HK-2 (cell line): ENCODE data around the gene PRR15.

Experiments used
- DNase-seq: peaks from one replicate; pipeline ENCODE4 v3.0.0-alpha.2; 2018; ENCODE audit not compliant: unreplicated experiment

PRR15 gene

DNA sequence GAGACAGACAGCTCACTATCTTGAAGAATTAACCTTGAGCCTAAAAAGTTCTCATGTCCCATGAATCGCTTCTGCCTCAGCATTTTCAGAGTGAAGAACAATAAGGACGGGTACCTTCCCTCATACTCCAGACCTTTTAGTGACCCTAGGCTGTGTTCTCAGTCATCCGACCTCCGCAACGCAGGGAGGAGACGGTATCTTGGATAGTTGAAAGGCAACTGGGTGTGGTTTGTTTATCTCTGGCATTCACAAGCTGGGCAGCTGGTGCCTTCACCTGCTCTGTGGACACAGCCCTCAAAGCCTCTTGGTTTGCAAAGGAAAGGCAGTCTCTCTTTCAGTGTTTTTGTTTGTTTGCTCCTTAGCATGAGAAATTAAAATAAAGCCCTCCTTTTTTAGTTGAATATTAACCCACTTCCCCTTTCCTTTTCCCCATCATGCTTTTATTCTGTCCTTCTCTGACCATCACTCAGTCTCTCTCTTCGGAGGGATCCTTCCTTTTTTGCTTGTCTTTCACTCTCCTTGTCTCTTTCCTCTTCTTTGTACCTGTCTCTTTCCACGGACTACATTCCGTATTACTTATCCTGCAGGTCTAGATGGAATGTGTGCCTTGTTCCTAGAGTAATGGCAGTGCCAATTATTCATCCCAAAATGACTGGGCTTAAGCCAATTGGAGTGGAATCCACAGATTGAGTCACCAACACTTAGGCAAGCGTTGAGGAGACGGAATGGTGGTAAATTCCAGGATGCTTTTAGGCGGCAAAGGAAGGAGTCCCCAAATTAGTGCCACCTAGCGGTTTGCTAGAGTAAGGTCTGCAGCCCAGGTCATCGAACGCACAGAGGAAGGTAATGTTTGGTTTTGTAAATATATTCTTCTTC is 45.8 kb downstream of the PRR15 start:
- DNase-seq, result no peak

GRCh38 chr7:29610086-29610485 is 46.5 kb downstream of the PRR15 start:
- no peak for DNase-seq

DNA sequence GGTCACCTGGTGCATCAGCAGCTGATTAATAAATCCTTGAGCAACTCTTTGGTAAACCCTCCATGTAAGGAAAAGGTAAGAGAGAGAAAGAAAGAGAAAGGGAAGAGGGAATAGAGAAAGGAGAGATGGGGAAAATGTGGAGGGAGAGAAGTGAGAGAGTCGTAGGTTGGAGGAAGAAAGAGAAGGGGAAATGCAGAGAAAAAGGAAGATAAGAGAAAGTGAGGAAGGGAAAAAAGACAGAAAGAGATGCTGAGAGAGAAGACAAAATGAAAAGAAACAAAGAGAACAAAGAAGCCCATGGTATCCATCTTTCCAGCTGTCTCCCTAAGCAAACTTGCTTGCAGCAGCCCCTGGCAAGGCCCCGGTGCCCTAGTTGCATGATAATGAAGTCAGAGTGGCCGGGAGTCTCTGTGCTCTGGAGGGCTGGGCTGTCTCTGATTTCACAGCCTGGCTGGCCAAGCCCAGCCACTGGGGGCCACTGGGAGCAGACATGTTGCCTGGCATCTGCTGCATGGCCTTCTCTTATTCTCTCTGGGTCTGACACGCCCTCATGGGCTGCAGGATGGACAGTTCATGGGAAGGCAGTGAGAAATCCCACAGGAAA is 48.4 kb downstream of the PRR15 start:
- no peak for DNase-seq

DNA sequence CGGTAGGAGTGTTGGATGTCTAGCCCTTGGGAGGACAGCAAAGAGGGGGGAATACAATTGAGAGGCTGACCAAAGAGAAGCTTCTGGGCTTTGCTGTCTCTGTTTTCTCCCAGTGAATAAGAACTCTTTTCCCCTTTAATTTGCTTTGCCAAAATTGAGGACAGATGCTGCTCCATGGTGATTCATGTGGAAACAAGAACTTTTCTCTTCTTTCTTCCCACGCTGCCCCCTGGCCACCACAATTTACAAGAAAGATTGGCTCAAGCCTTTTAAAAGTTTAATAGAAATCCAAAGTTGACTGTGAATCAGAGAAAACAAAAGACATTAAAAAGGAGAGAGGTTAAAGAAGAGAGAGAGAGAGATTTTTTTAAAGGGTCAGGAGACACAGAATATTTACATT is 49.0 kb downstream of the PRR15 start:
- no peak for DNase-seq

- no peak for DNase-seq
Measured at GRCh38 chr7:29613100-29613499, 49.5 kb downstream of the PRR15 start.

DNA sequence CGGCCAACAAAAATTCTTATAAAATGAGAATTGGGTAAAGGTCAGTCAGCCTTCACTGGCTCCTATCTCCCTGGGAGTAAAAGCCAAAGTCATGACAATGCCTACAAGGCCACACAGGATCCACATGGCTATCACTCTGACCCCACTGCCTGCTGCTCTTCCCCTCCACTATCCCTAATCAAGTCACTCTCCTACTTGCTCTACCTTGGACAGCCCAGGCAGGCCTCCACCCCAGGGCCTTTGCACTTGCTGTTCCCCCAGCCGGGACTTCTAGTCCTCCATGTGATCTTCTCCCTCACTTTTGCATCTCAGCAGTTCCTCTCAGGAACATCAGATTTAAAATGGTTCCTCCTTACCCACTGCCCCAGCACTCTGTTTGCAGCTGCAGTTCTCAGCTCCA is 50.6 kb downstream of the PRR15 start:
- DNase-seq, result no peak
